Esophagus muscularis mucosa (tissue), 4 donors: ENCODE measurements around the gene NME7. TPM values are rescaled to one million over a fixed set of nuclear protein-coding genes. Genes with fewer than 3 reads are reported as not detected.

Experiments
- DNase-seq: peaks from one replicate; pipeline ENCODE4 v3.0.0-alpha.2; 2017; ENCODE audit errors: extremely low spot score
- H3K27ac ChIP-seq, 4 donors: fragments of 200-600 bp; sonication (generic); replicated peaks in 1 of 4; 1 replicate in 3 of 4; 2 replicates in 1 of 4; pipeline ENCODE4 v1.5.1; 2016 to 2019; ENCODE audit warnings: mild to moderate bottlenecking in 1 of 4
- H3K27me3 ChIP-seq, 4 donors: fragments of 200-600 bp; sonication (generic); one replicate each; pipeline versions ENCODE4 v1.5.1 to v1.6.0; 2016 to 2019
- H3K36me3 ChIP-seq, 4 donors: fragments of 200-600 bp; sonication (generic); one replicate each; pipeline ENCODE4 v1.5.1; 2016 to 2019
- H3K4me1 ChIP-seq, 4 donors: fragments of 200-600 bp; sonication (generic); one replicate each; pipeline ENCODE4 v1.5.1; 2016 to 2019
- H3K4me3 ChIP-seq, 4 donors: fragments of 200-600 bp; sonication (generic); 1 replicate in 2 of 4; 2 replicates in 2 of 4; pipeline ENCODE4 v1.5.1; 2016 to 2019; ENCODE audit warnings: mild to moderate bottlenecking in 4 of 4, moderate library complexity in 1 of 4
- H3K9me3 ChIP-seq, 4 donors: fragments of 200-600 bp; sonication (generic); 1 replicate in 3 of 4; 2 replicates in 1 of 4; pipeline ENCODE4 v1.5.1; 2016 to 2019
- CTCF ChIP-seq, 3 experiments: fragments of 200-600 bp in 2 of 3; fragments of 450-650 bp in 1 of 3; sonication (generic) in 2 of 3; IDR thresholded peaks; one replicate each; pipeline ENCODE4 v1.5.1; 2017 to 2019; ENCODE audit warnings: antibody characterized with exemption in 3 of 3, mild to moderate bottlenecking in 2 of 3, moderate library complexity in 1 of 3
- EP300 ChIP-seq: sonication (generic); formaldehyde crosslinking; IDR thresholded peaks from one replicate; pipeline ENCODE4 v1.6.1; 2017; ENCODE audit warnings: antibody characterized with exemption
- POLR2A ChIP-seq: fragments of 450-650 bp; IDR thresholded peaks from one replicate; pipeline ENCODE4 v1.6.1; 2017; ENCODE audit warnings: antibody characterized with exemption, moderate library complexity, mild to moderate bottlenecking, low read depth
- POLR2AphosphoS5 ChIP-seq, 2 donors: sonication (generic); formaldehyde crosslinking; IDR thresholded peaks; one replicate each; pipeline ENCODE4 v1.6.1; 2017; ENCODE audit warnings: antibody characterized with exemption in 2 of 2
- WGBS: methylation state at CpG from one replicate; pipeline ENCODE4 v1.1.5; 2018; 5-methylcytosine and 5-hydroxymethylcytosine counted together
- intact Hi-C: fragments of 100-400 bp; cut with DNase I; formaldehyde crosslinking; loops from one replicate; pipeline ENCODE4 v1.15.1; 2023
- total RNA-seq, 4 donors: library from RNA; depleted of rRNA; stranded (reverse); fragments of >200 nt; gene quantifications; one replicate each; pipeline versions ENCODE4 v1.1.0 to v1.2.1, GENCODE V29; 2016

NME7 gene
- total RNA-seq, 4 donors from 2014 or later, result 10.2 to 27.8 (median 14.5) TPM

DNA sequence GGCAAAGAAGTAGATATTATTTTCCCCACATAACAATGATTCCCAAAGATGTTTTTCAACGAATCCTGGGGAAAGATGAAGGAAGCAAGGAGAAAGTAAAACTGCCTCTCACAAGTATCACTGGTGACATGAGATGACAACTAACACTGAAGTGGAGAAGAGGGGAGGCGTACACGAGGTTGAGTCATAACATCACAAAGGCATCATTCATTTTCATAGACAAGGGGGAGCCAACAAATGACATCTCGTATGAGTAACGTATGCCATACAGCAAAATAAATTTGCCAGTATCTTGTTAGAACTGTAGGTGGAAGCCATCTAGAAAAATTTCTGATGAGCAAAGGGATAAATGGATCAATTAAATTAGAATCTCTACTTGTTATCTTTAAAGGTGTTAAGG lies 204.5 kb downstream of the NME7 start:
- Histone ChIP-seq H3K36me3 (no peaks in the 10 kb centered on the region), H3K27me3 (no peaks in the 10 kb centered on the region), H3K27ac (no peak overlapping the region), H3K9me3 (no peaks in the 10 kb centered on the region), H3K4me3 (no peak overlapping the region), H3K4me1 (peaks cover 8 to 20% (median 19%) of the 10 kb centered on the region in 4 donors)
- TF ChIP-seq POLR2A (no peak), CTCF (IDR thresholded peaks at IDR 0.05) (no peak), POLR2AphosphoS5 (IDR thresholded peaks at IDR 0.05) (no peak)
- no peak for DNase-seq
- intact Hi-C loops, result no loop called here
- 76% methylated on average over 5 of the region's 5 CpGs for WGBS

- TF ChIP-seq POLR2A, result no peak
- no peak for TF ChIP-seq CTCF (IDR thresholded peaks at IDR 0.05)
- no peak for TF ChIP-seq EP300
- no peak for TF ChIP-seq POLR2AphosphoS5 (IDR thresholded peaks at IDR 0.05)
- Histone ChIP-seq H3K36me3 (no peaks in the 10 kb centered on the region), H3K27ac (peak overlapping the region; percentile 67 to 79 (median 75)), H3K9me3 (no peaks in the 10 kb centered on the region), H3K27me3 (no peaks in the 10 kb centered on the region), H3K4me3 (no peak overlapping the region), H3K4me1 (peaks cover 8 to 20% (median 19%) of the 10 kb centered on the region in 4 donors)
- 83% methylated on average over 4 of the region's 4 CpGs for WGBS
- intact Hi-C loops, result no loop called here
- DNase-seq, result no peak
These were observed 206.0 kb downstream of the NME7 start for GRCh38 chr1:169161496-169162194.

- H3K4me3 ChIP-seq, result no peak overlapping the region
- TF ChIP-seq EP300, result no peak
- TF ChIP-seq CTCF (IDR thresholded peaks at IDR 0.05), result no peak
- TF ChIP-seq POLR2AphosphoS5 (IDR thresholded peaks at IDR 0.05), result peak in 1 of 2 donors; percentile 26
- no peak for TF ChIP-seq POLR2A
- H3K36me3 ChIP-seq, result no peaks in the 10 kb centered on the region
- whole genome bisulfite sequencing, result 42% methylated on average over 3 of the region's 3 CpGs
- DNase-seq, result no peak
- no peaks in the 10 kb centered on the region for H3K27me3 ChIP-seq
- peaks cover 8 to 21% (median 19%) of the 10 kb centered on the region in 4 donors for H3K4me1 ChIP-seq
- peak overlapping the region; percentile 67 to 79 (median 75) for H3K27ac ChIP-seq
- intact Hi-C loops, result no loop called here
- H3K9me3 ChIP-seq, result no peaks in the 10 kb centered on the region
These were observed 206.6 kb downstream of the NME7 start for GRCh38 chr1:169160845-169161495.

DNA sequence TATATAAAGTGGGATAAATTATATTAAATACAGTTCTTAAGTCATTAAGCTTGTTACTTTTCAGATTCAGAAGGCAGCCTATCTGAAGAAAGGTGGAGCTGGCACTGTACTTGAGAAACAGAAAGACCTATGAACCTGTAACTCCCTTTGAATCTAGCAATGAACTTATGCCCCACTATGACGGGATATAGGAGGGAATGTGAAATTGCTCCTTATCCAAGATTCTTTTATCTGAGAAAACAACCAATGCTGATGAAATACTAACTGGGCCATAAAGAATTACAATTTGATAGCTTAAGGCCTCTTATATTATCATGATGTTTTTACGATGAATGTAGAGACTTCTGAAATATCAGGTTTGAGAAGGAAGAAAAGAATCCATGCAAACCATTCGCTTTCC lies 211.0 kb downstream of the NME7 start:
- intact Hi-C loops, result no loop called here
- no peak for DNase-seq
- Histone ChIP-seq H3K9me3 (no peaks in the 10 kb centered on the region), H3K4me1 (peaks cover 8 to 18% (median 13%) of the 10 kb centered on the region in 4 donors), H3K4me3 (no peak overlapping the region), H3K27ac (no peak overlapping the region), H3K27me3 (no peaks in the 10 kb centered on the region), H3K36me3 (peaks cover 0 to under 1% (median 0%) of the 10 kb centered on the region in 4 donors)
- 89% methylated on average over 3 of the region's 3 CpGs for WGBS
- TF ChIP-seq CTCF (IDR thresholded peaks at IDR 0.05) (no peak), POLR2A (no peak), EP300 (no peak), POLR2AphosphoS5 (IDR thresholded peaks at IDR 0.05) (no peak)
